Measurements from ENCODE around the gene HNRNPUL2.
"Not testable (repeated sequence)": the region's sequence is repeated elsewhere in the genome, so short reads cannot be mapped to it uniquely, and the experiment has no call there.

HNRNPUL2 gene

DNA sequence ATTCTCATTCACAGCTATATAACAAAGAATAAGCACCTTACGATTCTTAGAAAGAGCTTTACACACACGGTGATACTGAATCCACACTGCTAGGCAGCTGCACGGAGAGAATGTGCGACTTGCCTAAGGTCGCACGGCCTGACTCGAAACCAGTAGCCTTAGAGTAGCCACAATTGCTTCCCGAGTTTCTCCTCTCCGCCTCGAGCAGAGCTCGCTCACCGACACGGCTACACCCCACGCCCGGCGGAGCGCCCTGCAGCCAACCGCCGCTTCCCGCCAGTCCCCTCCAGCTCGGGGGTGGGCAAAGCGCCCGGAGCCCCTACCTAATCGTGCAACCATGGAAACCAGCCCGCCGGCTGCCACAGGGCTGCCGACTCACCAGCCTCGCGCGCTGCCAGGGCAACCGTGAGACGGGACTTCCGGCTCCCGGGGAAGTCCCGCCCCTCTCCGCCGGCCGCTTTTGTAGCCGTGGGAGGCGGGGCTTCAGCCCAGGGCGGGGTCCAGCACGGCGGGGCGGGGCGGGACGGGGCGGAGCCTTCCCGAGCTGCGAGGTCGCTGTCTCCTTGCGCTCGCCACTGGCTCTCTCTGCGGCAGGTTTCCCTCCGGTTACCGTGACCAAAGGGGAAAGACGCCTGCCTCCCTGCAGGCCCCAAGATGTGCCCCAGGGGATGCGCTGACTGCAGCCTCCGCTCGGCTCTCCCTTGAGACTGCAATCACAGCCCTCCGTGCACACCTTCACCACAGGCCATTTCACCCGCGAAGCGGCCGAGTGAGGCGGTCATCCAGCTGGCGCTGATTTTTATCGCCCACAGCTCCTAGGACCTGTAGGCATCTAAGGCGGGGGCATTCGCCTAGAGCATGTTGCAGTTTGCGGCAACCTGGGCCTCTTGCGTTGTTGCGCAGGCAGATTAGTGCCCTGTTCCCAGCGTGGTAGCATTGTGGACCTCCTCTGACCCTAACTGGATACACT lies 21.1 kb downstream of the HNRNPUL2 start:
- DNase-seq (ENCODE audit: low read depth in 2 of 2, low spot score in 1 of 2), result peak; percentile 90 to 93

DNA sequence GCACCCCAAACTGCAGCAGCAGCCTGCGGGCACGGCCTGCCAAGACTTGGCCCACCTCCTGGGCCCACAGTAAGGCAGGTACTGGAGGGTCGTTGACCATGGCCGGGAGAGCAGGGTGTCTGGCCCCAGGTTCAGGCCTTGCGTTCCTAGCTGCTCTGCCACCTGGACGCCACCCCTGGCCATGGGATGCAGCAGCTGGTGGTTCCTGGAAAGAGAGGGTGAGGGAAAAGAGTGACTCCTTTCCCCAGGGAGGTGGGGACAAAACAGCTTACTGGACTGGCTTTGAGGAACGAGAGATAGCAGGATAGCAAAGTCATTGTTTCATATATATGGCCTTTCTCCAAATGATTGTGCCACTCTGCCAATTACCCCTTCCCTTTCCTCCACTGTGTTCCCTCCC lies 21.8 kb downstream of the HNRNPUL2 start:
- DNase-seq (ENCODE audit: low read depth in 2 of 2, low spot score in 1 of 2), result no peak

DNA sequence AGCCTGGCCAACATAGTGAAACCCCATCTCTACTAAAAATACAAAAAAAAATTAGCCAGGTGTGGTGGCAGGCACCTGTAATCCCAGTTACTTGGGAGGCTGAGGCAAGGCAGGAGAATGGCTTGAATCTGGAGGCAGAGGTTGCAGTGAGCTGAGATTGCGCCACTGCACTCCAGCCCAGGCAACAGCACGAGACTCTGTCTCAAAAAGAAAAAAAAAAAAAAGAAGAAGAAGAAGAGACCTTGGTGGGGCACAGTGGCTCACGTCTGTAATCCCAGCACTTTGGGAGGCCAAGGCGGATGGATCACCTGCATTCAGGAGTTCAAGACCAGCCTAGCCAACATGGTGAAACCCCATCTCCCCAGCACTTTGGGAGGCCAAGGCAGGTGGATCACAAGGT lies 23.3 kb downstream of the HNRNPUL2 start:
- not testable (repeated sequence) for DNase-seq (ENCODE audit: low read depth in 2 of 2, low spot score in 1 of 2)

DNA sequence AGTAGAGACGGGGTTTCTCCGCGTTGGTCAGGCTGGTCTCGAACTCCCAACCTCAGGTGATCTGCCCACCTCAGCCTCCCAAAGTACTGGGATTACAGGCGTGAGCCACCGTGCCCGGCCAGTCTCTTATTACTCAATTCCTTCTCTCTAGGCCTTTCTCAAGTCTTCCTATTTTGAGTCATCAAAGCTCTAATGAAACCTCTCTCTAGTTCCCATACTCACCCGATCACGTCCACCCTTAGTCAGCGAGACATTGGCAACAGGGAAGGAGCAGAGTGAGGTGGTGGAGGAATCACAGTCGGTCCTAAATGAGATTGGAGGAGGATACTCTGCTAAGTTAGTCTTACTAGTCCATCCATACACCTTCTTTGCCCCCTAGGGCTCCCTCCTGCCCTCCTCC lies 25.0 kb downstream of the HNRNPUL2 start:
- no peak for DNase-seq (ENCODE audit: low read depth in 2 of 2, low spot score in 1 of 2)

DNA sequence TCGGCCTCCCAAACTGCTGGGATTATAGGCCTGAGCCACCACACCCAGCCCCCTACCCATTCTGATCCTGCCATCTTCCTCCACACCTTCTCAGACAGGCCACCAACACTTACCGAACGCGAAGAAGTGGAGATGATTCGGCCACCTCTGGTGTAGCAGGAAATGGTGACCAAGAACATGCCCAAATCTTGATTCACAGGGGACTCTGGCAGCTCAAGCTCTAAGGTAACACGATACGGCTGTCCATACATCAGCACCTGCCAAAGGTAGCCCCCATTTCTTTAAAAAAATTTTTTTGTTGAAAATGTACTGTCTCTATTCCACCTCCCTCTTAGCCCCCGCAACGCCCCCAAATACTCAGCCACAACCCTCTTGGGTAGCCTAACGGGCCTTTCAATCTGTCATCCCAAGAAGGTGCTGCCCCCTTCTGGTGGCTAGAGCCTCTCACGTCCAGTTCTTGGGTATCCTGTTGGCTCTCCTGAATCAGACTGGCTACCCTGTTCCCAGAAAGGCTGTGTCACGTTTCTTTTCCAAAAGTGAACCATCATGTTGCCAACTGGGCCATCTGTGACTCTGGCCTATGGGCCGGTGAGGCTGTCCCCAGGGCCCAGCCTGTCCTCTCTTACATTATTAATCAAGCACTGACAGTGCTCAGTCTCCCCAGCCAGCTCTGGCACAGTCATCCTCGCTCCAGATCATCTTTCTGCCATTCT lies 32.6 kb downstream of the HNRNPUL2 start:
- DNase-seq (ENCODE audit: low read depth in 2 of 2, low spot score in 1 of 2), result peak; percentile 53 to 64

DNA sequence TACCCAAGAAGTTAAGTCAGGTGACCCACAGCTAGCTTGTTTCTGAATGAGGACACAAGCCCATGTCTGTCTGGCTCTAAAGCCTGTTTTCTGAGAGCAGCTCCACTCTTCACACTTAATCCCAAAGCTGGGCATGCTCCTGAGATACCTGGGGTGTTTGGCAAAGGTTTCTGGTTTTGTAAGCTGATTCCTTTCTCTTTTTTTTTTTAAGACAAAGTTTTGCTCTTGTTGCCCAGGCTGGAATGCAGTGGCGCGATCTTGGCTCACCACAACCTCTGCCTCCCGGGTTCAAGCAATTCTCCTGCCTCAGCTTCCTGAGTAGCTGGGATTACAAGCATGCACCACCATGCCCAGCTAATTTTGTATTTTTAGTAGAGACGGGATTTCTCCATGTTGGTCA lies 33.6 kb downstream of the HNRNPUL2 start:
- DNase-seq (ENCODE audit: low read depth in 2 of 2, low spot score in 1 of 2), result not testable (repeated sequence)

DNA sequence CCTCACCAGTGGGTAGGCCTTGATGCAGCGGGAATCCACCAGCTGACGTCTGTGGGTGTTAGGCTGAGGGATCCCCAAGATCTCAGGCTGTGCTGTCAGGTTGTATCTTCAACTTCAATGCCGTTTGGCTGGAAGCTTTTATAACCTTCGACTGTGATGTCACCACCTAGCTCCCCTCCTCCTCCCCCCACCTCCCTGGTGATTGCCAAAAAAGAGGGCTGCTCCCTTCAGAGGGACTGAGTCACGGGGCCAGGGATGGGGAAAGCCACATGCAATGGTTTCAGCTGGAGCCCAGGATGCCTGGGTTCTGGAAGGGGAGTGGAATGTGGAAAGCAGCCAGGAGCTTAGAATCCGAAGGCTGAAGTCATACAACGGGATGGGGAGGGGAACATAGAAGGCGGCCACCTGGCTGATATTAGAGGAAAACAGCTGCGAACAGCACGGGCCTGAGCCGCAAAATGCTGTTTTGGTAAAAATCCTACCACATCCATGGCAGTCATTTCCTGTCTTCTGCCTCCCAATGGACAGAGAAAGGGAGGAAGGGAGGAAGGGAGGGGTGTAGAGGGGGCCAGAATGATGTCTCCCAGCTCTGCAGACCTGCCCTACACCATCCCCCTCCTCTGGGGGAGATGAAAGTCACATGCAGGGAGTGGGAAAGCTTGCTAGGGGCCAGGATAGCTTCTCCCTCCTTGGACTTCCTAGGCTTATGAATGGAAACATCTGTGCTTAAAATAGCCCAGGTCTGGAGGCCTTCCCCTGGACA lies 37.7 kb downstream of the HNRNPUL2 start, which contains the start of gene LRRN4CL:
Gene LRRN4CL (minus strand): TSS at position 110 of the 763 bp plus-strand sequence. CDS start 1,022 bp downstream, outside the sequence.
- no peak for DNase-seq (ENCODE audit: low read depth in 2 of 2, low spot score in 1 of 2)

DNA sequence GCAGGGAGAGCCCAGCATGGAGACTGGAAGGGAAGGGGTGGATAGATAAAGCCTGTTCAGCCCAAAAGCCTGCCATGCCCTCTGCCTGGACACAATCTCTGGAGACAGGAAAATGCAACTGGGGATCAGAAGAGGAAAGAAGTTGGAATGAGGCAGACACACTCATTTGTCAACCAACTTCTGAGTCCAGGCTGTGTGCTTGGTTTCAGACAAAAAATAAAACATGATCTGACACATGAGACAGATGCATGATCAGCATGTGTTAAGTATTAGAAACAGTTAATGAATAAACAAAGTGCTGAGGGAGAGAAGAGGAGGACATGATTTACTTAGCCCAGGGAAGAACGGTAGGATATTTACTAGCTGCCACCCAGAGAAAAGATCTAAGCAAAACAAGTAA lies 38.8 kb downstream of the HNRNPUL2 start:
- DNase-seq (ENCODE audit: low read depth in 2 of 2, low spot score in 1 of 2), result no peak

DNA sequence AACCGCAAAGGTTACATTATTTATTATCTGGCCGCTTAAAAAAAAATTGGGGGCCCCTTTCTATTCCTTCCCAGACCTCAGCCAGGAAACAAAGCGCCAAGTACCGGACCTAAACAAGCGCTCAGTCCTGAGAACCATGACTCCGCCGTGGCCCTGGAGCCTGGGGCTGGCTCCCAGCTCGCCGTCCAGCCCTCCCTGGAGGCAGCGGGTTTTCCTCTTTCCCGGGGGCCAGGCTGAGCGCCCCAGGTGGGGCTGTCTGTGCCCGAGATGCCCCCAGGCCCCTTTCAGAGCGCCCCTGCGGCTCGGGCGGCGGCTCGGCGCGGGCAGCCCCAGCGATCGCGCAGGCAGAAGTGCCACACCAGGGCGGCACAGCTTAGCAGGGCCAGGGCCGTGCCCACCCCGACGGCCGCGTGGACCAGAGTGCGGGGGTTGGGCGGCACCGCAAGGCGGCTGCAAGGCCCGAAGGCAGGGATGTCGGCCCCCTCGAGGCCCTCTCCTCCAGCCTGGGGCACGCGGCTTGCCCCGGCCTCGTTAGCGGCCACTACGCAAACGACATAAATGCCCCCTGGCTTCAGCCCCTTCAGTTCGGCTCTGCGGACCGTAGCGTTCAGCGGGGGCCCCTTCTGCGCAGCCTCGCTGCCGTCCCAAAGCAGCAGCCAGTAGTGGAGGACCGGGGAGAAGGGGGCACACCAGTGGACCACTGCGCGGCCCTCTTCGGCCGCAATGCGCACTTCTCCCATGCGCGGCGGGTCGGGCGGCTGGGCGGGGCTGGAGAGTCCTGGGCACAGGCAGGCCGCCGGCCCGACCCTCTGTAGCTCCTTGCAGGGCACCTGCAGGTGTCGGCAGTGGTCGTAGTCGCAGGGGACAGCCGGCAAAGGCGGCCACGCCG lies 39.5 kb downstream of the HNRNPUL2 start:
- DNase-seq (ENCODE audit: low read depth in 2 of 2, low spot score in 1 of 2), result no peak

DNA sequence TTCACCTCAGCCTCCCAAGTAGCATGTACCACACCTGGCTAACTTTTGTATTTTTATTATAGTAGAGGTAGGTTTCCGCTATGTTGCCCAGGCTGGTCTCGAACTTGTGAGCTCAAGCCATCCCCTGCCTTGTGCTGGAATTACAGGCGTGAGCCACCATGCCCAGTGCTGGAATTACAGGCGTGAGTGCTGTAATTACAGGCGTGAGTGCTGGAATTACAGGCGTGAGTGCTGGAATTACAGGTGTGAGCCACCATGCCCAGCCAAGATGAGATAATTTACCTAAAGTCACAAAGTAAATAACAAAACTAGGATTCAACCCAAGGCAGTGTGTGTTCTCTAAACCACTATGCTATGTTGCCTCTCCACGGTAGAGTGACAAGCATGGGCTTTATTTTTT lies 44.7 kb downstream of the HNRNPUL2 start:
- DNase-seq (ENCODE audit: low read depth in 2 of 2, low spot score in 1 of 2), result no peak

DNA sequence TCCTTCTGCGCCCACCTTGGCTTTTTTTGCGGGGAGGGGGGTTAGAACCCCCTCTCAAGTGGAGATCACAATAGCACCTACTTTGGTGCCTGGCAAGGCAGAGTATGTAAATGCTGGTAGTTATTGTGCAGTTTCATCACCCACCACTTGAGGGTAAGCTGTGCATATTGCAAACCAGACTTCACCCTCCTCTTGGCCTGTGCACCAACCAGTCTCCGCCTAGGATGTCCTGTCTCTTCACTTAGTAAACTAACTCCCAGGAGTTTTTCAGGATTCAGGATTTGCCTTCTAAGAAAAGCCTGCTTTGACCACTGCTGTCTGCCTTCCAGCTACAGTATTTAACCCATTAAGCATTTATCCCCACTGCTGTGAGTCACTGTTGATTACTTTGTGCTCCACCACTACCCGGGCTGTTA lies 46.4 kb downstream of the HNRNPUL2 start:
- no peak for DNase-seq (ENCODE audit: low read depth in 2 of 2, low spot score in 1 of 2)

DNA sequence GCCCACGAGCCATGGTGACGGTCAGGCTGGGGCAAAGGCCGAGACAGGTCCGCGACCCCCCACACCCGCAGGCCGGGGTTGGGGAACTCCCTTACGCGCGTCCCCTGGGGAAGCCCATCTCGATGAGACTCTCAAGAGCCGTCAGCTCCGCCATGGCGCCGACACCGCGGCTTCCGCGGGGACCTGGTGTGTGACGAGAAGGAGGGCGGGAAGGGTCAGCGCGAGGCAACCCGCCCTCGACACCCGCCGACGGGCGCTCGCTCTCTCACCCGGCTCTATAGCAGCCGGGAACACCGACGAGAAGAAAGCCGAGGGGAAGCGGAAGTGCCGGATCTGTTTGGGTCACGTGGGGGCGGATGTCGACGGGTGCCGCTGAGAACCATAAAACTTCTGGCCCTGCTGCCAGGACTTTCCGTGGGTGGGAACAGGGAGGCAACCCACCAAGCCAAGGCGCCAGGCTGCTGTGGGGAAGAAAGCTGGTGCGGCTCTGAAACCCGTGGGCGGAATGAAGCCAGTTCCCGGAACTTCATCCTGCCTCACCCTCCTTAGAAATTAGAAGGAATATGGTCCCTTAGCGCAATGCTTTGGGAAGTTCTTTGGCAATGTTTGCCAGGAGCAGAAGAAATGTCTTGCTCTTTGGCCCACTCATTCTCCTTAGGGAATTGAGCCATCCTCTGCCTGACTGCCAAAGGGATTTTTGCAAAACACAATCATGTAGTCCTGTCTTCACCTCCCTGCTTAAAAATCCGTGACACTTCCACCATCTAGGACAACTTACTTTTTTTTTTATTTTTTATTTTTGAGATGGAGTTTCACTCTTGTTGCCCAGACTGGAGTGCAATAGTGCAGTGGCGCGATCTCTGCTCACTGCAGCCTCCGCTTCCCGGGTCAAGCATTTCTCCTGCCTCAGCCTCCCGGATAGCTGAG lies 48.2 kb downstream of the HNRNPUL2 start, which contains the start of gene UBXN1:
Gene UBXN1 (minus strand): TSS at position 304 of the 927 bp plus-strand sequence. CDS start 150 bp downstream, at position 154.
- DNase-seq (ENCODE audit: low read depth in 2 of 2, low spot score in 1 of 2), result peak; percentile 67 to 69

DNA sequence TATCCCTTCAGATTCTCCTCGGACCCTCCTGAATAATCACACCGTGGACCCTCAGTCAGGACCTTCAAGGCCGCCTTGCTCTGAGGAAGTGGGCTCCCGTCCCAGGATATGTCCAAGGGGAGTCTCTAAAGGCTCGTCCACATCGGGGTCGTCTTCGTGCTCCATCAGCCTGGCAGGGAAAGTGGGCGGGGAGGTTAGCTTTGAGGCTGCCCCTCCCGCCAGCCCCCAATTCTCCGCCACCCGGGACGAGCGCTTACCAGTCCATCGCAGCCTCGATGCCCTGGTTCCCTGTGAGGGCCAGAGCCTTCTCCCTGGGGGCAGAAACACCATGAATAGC lies 48.9 kb downstream of the HNRNPUL2 start:
- no peak for DNase-seq (ENCODE audit: low read depth in 2 of 2, low spot score in 1 of 2)

DNA sequence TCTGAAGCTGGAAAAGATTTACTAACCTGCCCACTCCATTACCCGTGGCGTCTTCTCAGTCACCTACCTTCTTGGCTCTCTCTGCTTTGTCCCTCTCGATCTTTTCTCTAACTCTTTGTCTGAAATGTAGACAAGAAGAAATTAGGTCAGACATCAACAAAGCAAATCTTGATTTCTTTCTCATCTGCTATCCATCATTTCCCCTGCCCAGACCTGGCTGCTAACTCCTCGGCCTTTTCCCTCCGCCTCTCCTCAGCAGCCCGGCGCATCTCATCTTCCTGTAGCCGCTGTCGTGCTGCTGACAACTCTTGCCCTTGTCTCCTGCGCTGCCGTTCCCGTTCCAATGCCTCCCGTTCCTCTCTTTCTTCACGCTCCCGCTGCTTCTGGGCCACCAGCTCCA lies 49.5 kb downstream of the HNRNPUL2 start:
- no peak for DNase-seq (ENCODE audit: low read depth in 2 of 2, low spot score in 1 of 2)

DNA sequence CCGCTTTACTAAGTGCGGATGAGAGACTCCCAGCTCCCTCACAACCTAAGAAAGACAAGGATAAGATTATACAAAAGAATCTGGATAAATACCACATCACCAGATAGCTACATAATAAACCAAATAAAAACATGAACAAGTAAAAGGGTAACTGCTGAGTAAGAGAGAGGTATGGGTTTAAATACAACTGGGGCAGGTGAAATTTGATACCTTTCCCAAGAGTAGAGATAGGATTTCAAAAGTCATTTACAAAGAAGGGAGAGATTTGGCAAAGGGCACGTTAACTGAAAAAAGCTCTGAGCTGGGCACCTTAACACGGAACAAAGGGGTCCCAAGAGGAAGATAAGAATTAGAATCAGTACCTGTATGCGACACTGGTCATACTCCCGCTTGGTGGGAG lies 50.1 kb downstream of the HNRNPUL2 start:
- DNase-seq (ENCODE audit: low read depth in 2 of 2, low spot score in 1 of 2), result no peak

DNA sequence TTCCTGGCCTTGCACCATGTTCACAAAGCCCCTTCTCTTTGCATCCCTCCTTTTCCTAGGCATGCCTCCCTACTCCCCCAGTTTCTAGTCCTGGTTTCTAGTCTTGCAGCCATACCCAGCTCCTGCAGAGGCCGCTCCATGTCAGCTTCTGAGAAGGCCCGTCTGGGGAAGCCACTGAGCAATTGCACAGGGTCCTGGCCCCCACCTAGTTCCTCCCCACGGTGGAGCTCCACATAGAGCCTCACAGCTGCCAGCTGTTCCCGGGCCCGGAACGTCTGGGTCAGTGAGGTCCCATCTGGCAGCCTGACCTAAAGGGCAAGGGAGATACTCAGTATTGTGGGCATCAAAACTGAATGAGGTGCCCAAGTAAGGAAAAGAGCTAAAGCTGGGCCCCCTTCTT lies 50.6 kb downstream of the HNRNPUL2 start:
- no peak for DNase-seq (ENCODE audit: low read depth in 2 of 2, low spot score in 1 of 2)

DNA sequence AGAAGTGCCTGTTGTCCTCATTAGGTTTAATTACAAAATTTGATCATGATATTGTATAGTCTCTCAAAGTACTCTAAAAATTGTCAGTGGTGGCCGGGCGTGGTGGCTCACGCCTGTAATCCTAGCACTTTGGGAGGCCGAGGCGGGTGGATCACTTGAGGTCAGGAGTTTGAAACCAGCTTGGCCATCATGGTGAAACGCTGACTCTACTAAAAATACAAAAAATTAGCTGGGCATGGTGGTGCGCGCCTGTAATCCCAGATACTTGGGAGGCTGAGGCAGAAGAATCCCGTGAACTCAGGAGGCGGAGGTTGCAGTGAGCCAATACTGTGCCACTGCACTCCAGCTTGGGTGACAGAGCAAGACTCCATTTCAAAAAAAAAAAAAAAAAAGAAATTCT lies 51.8 kb downstream of the HNRNPUL2 start:
- DNase-seq (ENCODE audit: low read depth in 2 of 2, low spot score in 1 of 2), result not testable (repeated sequence)

DNA sequence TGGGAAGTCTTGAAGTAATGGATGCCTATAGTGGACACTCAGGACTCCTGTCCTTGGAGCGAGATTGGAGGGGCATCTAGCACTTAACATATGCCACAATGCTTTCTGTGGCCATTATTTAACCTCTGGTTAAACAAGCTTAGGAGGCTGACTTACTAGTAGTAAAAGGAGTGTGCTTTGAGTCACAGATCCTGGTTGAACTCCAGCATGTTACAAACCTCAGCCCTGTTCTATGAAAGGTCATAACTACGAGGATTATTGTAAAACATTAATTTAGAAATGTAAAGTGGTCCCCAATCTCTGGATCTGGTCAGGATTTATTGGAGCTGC lies 54.1 kb downstream of the HNRNPUL2 start:
- no peak for DNase-seq (ENCODE audit: low read depth in 2 of 2, low spot score in 1 of 2)

DNA sequence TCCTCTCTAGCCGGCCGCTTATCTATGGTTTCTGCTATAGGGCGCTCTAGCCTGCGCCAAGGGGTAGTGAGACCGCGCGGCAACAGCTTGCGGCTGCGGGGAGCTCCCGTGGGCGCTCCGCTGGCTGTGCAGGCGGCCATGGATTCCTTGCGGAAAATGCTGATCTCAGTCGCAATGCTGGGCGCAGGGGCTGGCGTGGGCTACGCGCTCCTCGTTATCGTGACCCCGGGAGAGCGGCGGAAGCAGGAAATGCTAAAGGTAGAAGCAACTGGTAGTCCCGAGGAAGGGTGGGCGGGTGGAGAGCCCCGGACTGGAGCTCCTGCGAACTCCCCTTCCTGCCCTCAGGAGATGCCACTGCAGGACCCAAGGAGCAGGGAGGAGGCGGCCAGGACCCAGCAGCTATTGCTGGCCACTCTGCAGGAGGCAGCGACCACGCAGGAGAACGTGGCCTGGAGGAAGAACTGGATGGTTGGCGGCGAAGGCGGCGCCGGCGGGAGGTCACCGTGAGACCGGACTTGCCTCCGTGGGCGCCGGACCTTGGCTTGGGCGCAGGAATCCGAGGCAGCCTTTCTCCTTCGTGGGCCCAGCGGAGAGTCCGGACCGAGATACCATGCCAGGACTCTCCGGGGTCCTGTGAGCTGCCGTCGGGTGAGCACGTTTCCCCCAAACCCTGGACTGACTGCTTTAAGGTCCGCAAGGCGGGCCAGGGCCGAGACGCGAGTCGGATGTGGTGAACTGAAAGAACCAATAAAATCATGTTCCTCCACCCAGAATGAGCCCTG lies 55.5 kb downstream of the HNRNPUL2 start, which contains the start of the genes LBHD1 and UQCC3:
Gene LBHD1 (minus strand): TSS at position 660 of the 782 bp plus-strand sequence. CDS start 2,236 bp downstream, outside the sequence.
Gene UQCC3 (plus strand): TSS at position 66 of the 782 bp plus-strand sequence. CDS start 73 bp downstream, at position 139.
- DNase-seq (ENCODE audit: low read depth in 2 of 2, low spot score in 1 of 2), result peak; percentile 32 to 41

Data from stimulated activated CD8-positive, alpha-beta memory T cell treated with anti-CD3 and anti-CD28 coated beads, Interleukin-4, amount 100 ng/mL, for 1 hour (primary cell).